Lower lobe of right lung (tissue), 2 donors: Measurements from ENCODE around the gene DLGAP4. TPM values are rescaled to one million over a fixed set of nuclear protein-coding genes. Genes with fewer than 3 reads are reported as not detected.

Experiments
- ATAC-seq, 2 donors: fragments of 200-7000 bp; cut with Tn5 transposase; one replicate each; pipeline ENCODE4 v1.9.1; 2020 to 2022; ENCODE audit warnings: mild to moderate bottlenecking in 2 of 2, moderate library complexity in 2 of 2
- DNase-seq: peaks from one replicate; pipeline ENCODE4 v3.0.0-alpha.2; 2020
- H3K27ac ChIP-seq: fragments of 200-600 bp; one replicate; pipeline ENCODE4 v1.8.0; 2022
- H3K27me3 ChIP-seq: fragments of 200-600 bp; one replicate; pipeline ENCODE4 v1.8.0; 2022; ENCODE audit warnings: low read depth
- H3K36me3 ChIP-seq: fragments of 200-600 bp; one replicate; pipeline ENCODE4 v1.8.0; 2022; ENCODE audit warnings: mild to moderate bottlenecking
- H3K4me1 ChIP-seq: fragments of 200-600 bp; one replicate; pipeline ENCODE4 v1.8.0; 2022
- H3K4me3 ChIP-seq: fragments of 200-600 bp; one replicate; pipeline ENCODE4 v1.8.0; 2022; ENCODE audit warnings: mild to moderate bottlenecking
- H3K9me3 ChIP-seq: fragments of 200-600 bp; one replicate; pipeline ENCODE4 v1.8.0; 2022
- CTCF ChIP-seq: fragments of 200-600 bp; IDR thresholded peaks from one replicate; pipeline ENCODE4 v1.8.0; 2022; ENCODE audit warnings: antibody characterized with exemption, mild to moderate bottlenecking
- intact Hi-C: fragments of 100-400 bp; cut with DNase I; formaldehyde crosslinking; loops from one replicate; pipeline ENCODE4 v1.11.0; 2022
- total RNA-seq: library from RNA; stranded (reverse); fragmentation: NEBNext Ultra II Directional; extraction: Animal tissue kit (Norgen Biotek cat#: 25700); gene quantifications from one replicate; pipeline ENCODE4 v1.2.1, GENCODE V29; 2021
- donor health status: DM: no; HTN: yes; CAD: no; lungs with severe emphysema.

The DLGAP4 gene
- total RNA-seq, 1 donor from 2014 or later = 59.3 TPM

- no peak overlapping the region for H3K27ac ChIP-seq
- peak; percentile 83 for TF ChIP-seq CTCF
- H3K36me3 ChIP-seq = no peaks in the 10 kb centered on the region
- DNase-seq (peak; percentile 76), ATAC-seq (peak; percentile 59 to 66)
- intact Hi-C loops = loop anchor here (10.0 kb wide), 1 partner anchor 234 kb away; no protein-coding TSS in a partner anchor
- peaks cover 8% of the 10 kb centered on the region for H3K4me1 ChIP-seq
- peaks cover 6% of the 10 kb centered on the region for H3K27me3 ChIP-seq
- H3K4me3 ChIP-seq = no peak overlapping the region
- H3K9me3 ChIP-seq = no peaks in the 10 kb centered on the region
Measured at GRCh38 chr20:36439040-36439730, 133.0 kb downstream of the DLGAP4 start.

- TF ChIP-seq CTCF = no peak
Measured at GRCh38 chr20:36439731-36440072, 133.6 kb downstream of the DLGAP4 start.

GRCh38 chr20:36440370-36441026 lies 134.4 kb downstream of the DLGAP4 start:
- DNase-seq (no peak), ATAC-seq (no peak)
- TF ChIP-seq CTCF = no peak
- no peak overlapping the region for H3K27ac ChIP-seq
- intact Hi-C loops = no loop called here
- peaks cover 8% of the 10 kb centered on the region for H3K4me1 ChIP-seq
- H3K36me3 ChIP-seq = no peaks in the 10 kb centered on the region
- H3K4me3 ChIP-seq = no peak overlapping the region
- H3K9me3 ChIP-seq = no peaks in the 10 kb centered on the region
- peaks cover 6% of the 10 kb centered on the region for H3K27me3 ChIP-seq

More at GRCh38 chr20:36439731-36440072, 133.6 kb downstream of the DLGAP4 start:
- no peaks in the 10 kb centered on the region for H3K9me3 ChIP-seq
- peaks cover 8% of the 10 kb centered on the region for H3K4me1 ChIP-seq
- no peak overlapping the region for H3K4me3 ChIP-seq
- ATAC-seq (no peak), DNase-seq (no peak)
- intact Hi-C loops = loop anchor here (10.0 kb wide), 1 partner anchor 235 kb away; no protein-coding TSS in a partner anchor
- no peaks in the 10 kb centered on the region for H3K36me3 ChIP-seq
- peaks cover 6% of the 10 kb centered on the region for H3K27me3 ChIP-seq
- H3K27ac ChIP-seq = no peak overlapping the region

GRCh38 chr20:36441027-36441414 lies 134.9 kb downstream of the DLGAP4 start:
- Histone ChIP-seq H3K36me3 (no peaks in the 10 kb centered on the region), H3K9me3 (no peaks in the 10 kb centered on the region), H3K27ac (no peak overlapping the region), H3K4me3 (no peak overlapping the region), H3K27me3 (peaks cover 3% of the 10 kb centered on the region), H3K4me1 (peaks cover 5% of the 10 kb centered on the region)
- intact Hi-C loops = no loop called here
- no peak for DNase-seq
- TF ChIP-seq CTCF = no peak
- no peak for ATAC-seq

GRCh38 chr20:36441416-36441815 lies 135.3 kb downstream of the DLGAP4 start:
- no peak for TF ChIP-seq CTCF
- Histone ChIP-seq H3K9me3 (no peaks in the 10 kb centered on the region), H3K36me3 (no peaks in the 10 kb centered on the region), H3K27me3 (no peaks in the 10 kb centered on the region), H3K4me1 (peaks cover under 1% of the 10 kb centered on the region), H3K27ac (no peak overlapping the region), H3K4me3 (no peak overlapping the region)
- DNase-seq = no peak
- intact Hi-C loops = no loop called here
- no peak for ATAC-seq
